IPS-NIHi7 (cell line): Measurements from ENCODE around the gene DPPA3.
"Not testable (repeated sequence)": the region's sequence is repeated elsewhere in the genome, so short reads cannot be mapped to it uniquely, and the experiment has no call there.

ENCODE experiments used
- DNase-seq: peaks from one replicate; pipeline ENCODE4 v3.0.0; 2012; ENCODE audit warnings: mixed read lengths; ENCODE audit errors: extremely low spot score

The DPPA3 gene

DNA sequence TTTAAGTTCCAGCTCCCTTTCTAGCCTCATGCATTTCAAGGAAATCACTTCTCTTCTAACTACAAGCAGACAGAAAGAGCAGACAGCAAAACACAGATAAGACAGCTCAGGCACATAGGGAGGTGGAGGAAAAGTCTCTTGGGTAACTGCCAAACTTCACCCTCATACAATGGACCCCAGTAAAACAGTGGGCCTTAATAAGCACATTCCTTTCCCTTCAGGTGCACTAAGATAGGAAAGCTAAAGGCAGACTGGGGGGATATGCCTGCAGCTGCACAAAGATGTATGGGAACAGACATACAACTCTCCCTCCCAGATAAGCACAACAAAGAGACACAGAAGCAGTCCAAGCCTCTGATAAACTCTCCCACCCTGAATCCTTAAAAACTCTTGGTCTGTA, 19.8 kb downstream of the DPPA3 start:
- DNase-seq: not testable (repeated sequence)

DNA sequence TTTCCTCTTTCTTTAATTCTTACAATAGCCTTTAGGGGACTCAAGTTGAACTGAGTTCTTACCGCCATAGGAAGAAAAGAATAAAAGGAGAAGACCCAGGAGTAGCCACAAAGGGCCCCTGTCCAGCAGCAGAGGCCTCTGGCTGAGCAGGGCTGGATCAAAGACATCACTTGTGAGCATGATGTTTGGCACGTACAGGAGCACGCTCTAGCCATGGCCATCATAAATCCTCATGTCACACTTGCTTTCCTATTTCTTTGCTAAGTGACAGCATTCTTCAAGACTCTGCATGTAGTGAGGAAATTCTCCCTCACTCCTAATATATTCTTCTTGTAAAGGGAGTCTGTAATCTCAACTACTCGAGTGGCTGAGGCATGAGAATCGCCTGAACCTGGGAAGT, 20.3 kb downstream of the DPPA3 start:
- no peak for DNase-seq

DNA sequence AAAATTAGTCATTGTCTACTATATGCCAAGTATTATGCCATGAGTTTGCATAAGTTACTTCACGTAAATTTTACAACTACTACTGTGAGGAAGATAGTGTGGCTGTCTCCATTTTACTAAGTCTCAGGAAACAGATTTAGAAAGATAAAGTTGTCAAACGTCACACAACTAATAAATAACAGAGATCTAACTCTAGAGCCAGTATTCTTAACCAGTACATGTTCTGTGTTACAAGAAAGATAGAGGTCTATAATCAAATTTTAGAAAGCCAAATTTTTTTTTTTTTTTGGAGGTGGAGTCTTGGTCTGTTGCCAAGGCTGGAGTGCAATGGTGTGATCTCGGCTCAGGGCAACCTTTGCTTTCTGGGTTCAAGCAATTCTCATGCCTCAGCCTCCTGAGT, 21.8 kb downstream of the DPPA3 start:
- DNase-seq: no peak

DNA sequence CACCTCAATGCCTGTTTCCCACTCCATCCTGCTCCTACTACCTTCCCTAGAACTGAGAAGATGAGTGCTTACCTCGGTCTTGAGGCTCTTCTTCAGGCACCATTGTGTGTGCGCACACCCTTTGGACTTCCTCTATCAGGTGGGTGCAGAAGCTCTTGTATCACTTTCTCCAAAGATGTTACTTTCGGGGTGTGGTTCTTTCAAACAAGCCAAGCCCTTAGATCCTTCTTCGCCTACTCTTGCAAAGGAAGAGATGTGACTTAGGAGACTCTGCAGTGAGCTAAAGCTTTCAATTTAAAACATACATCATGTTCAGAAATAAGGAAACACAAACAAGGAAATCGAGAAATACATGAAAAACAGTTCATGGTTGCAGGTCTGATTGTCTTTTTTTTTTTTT, 36.0 kb downstream of the DPPA3 start, which contains the start of gene CLEC4C:
TSS of gene CLEC4C (minus strand) at position 130 of the 400 bp plus-strand sequence. CDS start at position 103, 27 bp downstream.
- DNase-seq: no peak

DNA sequence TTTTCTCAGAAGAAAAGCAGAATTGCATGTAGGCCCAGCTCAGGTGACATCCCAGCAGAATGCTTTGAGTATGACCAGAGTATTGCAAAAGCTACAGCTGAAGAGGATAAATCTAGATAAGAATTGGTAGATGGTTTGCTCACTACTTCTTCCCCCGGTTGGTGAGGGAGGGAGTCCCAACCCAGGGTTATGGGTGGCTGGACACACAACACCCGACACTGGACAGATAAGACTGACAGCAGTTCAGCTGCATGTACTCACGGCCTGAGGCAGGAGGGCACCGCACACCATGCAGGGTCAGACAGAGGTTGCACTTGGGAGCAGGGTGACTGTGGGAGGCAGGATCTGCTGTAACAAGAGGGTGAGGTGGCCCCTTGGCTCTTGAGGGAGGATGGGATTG, 37.6 kb downstream of the DPPA3 start:
- DNase-seq: no peak

DNA sequence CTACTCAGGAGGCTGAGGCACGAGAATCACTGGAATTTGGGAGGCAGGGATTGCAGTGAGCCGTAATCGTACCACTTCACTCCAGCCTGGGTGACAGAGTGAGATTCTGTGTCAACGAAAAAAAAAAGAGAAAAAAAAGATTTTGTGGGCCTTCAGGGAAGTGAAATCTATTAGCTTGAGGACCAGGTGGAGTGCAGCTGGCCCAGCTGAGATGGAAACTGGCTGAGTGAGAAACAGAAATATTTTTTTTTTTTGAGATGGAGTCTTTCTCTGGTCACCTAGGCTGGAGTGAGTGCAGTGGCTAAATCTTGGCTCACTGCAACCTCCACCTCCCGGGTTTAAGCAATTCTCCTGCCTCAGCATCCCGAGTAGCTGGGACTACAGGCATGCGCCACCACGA, 38.2 kb downstream of the DPPA3 start:
- DNase-seq: no peak

DNA sequence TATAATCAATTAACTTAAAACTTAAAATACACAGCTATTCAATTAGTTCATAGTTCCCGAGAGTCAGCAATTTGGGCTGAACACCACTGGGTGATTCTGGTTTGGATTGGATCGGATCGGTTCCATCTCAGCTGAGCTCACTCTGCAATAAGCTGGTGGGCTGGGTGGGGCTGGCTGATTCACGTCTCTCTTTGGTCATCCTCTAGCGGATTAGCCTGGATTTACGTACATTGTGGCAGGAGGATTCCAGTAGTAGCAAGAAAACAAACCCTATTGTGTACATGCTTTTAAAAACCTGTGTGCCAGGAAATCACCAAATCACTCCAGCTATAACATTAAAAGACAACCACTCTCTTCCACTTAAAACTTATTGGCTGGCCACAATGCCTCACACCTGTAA, 39.1 kb downstream of the DPPA3 start:
- no peak for DNase-seq

DNA sequence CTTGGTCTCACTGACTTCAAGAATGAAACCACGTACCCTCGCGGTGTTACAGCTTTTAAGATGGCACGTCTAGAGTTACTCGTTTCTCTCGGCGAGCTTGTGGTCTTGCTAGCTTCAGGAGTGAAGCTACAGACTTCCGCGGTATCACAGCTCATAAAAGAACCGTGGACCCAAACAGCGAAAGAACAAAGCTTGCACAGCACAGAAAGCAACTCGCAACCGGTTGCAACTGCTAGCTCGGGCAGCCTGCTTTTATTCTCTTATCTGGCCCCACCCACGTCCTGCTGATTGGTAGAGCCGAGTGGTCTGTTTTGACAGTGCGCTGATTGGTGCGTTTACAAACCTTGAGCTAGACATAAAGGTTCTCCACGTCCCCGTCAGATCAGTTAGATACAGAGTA, 40.2 kb downstream of the DPPA3 start:
- no peak for DNase-seq

DNA sequence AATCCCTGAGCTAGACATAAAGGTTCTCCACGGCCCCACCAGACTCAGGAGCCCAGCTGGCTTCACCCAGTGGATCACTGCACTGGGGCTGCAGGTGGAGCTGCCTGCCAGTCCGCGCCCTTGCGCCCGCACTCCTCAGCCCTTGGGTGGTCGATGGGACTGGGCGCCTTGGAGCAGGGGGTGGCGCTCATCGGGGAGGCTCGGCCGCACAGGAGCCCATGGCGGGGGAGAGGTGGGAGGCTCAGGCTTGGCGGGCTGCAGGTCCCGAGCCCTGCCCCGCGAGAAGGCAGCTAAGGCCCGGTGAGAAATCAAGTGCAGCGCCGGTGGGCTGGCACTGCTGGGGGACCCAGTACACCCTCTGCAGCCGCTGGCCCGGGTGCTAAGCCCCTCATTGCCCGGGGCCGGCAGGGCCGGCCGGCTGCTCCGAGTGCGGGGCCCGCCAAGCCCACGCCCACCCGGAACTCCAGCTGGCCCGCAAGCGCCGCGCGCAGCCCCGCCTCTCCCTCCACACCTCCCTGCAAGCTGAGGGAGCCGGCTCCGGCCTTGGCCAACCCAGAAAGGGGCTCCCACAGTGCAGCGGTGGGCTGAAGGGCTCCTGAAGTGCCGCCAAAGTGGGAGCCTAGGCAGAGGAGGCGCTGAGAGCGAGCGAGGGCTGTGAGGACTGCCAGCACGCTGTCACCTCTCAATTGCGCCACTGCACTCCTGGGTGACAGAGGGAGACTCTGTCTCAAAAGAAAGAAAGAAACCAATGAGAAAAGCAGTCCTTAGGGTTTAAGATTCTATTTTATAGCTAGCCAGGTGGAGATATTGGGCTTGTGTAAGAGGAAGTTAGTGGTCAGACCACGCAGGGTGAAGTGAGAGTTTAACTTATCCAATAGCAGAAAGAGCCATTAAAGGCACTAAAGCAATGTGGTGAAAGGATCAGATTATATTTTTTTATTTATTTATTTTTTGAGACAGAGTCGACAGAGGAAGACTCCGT, 41.0 kb downstream of the DPPA3 start:
- DNase-seq: not testable (repeated sequence)

DNA sequence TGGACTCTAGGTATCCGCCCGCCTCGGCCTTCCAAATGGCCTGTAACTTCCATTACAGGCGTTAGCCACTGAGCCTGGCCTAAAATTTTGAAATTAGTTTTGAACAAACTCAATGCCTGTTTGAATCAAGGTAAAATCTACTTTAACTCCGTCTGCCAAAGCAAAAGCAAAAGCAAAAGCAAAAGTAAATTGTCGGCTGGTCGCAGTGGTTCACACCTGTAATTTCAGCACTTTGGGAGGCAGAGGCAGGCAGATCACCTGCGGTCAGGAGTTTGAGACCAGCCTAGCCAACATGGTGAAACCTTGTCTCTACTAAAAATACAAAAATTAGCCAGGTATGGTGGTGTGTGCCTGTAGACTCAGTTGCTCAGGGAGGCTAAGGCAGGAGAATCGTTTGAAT, 44.4 kb downstream of the DPPA3 start:
- DNase-seq: not testable (repeated sequence)

DNA sequence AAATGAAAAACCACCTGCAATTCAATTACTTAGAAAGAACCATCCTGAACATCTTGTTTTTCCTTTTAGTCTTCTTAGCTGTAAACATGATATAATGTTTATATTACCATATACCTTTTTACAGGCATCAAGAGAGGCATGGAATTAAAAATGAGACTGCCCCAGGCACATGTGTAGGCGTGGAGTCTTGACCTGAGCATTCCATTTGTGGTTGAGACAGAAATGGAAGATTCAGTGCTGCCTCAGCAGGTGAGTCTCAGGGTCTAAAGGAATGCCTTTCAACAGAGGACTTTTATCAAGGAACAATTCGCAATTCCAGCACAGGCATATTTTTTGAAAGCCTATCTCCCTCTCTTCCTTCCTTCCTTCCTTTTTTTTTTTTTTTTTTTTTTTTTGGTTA, 45.8 kb downstream of the DPPA3 start:
- DNase-seq: no peak

DNA sequence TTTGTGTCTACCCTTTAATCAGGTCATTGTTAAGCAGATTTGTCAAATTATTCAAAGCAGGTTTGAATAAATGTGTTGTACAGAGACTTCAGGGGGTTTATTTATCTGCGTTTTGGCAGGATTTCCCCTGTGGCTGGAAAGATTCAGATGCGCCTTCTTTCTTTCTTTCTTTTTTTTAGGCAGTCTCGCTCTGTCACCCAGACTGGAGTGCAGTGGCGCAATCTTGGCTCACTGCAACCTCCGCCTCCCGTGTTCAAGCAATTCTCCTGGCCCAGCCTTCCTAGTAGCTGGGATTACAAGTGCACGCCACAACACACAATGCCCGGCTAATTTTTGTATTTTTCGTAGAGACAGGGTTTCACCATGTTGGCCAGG, 47.5 kb downstream of the DPPA3 start:
- DNase-seq: no peak
